ENCODE data around the gene WHAMM.

DNA sequence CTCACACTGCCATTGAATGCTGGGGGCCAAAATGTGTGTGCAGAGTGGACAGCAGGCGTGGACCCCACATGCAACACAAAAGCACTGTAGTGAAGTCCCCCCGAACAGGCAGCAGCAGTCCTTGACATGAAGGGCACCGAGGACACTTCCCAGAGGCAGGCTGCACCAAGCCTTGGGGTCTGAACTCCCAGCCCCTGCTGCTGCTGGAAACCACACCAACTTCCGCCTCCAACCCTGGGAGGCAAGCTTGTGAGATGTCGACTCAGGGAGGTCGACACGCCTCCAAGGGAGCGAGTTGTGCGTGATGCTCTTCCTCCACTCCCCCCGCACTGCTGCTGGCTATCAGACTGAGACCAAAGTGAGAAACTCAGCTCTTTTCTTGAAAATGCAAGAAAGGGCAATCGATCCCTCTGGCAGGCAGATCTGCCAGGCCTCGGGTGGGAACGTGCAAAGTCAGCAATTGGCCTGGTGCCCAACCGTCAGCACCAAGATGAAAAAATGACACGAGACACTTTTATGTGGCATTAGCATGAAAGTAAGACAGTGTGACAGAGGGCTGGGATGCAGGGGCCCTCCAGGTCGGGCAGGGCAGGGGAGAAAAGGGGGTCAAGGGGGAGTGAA lies 43.6 kb downstream of the WHAMM start:
- TF ChIP-seq, protein P1, sequence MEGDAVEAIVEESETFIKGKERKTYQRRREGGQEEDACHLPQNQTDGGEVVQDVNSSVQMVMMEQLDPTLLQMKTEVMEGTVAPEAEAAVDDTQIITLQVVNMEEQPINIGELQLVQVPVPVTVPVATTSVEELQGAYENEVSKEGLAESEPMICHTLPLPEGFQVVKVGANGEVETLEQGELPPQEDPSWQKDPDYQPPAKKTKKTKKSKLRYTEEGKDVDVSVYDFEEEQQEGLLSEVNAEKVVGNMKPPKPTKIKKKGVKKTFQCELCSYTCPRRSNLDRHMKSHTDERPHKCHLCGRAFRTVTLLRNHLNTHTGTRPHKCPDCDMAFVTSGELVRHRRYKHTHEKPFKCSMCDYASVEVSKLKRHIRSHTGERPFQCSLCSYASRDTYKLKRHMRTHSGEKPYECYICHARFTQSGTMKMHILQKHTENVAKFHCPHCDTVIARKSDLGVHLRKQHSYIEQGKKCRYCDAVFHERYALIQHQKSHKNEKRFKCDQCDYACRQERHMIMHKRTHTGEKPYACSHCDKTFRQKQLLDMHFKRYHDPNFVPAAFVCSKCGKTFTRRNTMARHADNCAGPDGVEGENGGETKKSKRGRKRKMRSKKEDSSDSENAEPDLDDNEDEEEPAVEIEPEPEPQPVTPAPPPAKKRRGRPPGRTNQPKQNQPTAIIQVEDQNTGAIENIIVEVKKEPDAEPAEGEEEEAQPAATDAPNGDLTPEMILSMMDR (IDR thresholded peaks at IDR 0.05) = no peak
- TF ChIP-seq POLR2A (IDR thresholded peaks at IDR 0.05) = no peak
